ENCODE data around the gene NKD1.

NKD1 gene

GRCh38 chr16:50615891-50616290 lies 67.7 kb downstream of the NKD1 start:
- POLR2A ChIA-PET = no interaction called here
- H3K4me3 ChIP-seq (ENCODE audit: low read depth, low read length) = no peak overlapping the region
- CTCF ChIA-PET = interaction anchor here (1.7 kb wide), 1 partner anchor 51 kb away, joined by 4 read pairs; no protein-coding TSS in a partner anchor
- no peak for TF ChIP-seq CTCF (IDR thresholded peaks at IDR 0.05; ENCODE audit: insufficient read depth, low read length, missing control alignments)
- DNase-seq (ENCODE audit: low read depth, low spot score) = no peak

GRCh38 chr16:50616386-50616785 lies 68.2 kb downstream of the NKD1 start:
- ChIA-PET CTCF (interaction anchor here (0.9 to 1.7 kb wide), 2 partner anchors 22 to 51 kb away, joined by 3 to 4 read pairs; no protein-coding TSS in a partner anchor), POLR2A (no interaction called here)
- no peak for DNase-seq (ENCODE audit: low read depth, low spot score)
- no peak overlapping the region for H3K4me3 ChIP-seq (ENCODE audit: low read depth, low read length)
- TF ChIP-seq CTCF (IDR thresholded peaks at IDR 0.05; ENCODE audit: insufficient read depth, low read length, missing control alignments) = no peak

GRCh38 chr16:50616883-50617645 lies 68.9 kb downstream of the NKD1 start:
- no peak overlapping the region for H3K4me3 ChIP-seq (ENCODE audit: low read depth, low read length)
- DNase-seq (ENCODE audit: low read depth, low spot score) = no peak
- POLR2A ChIA-PET = no interaction called here
- CTCF ChIA-PET = interaction anchor here (0.9 to 1.7 kb wide), 2 partner anchors 23 to 50 kb away, joined by 3 to 4 read pairs; no protein-coding TSS in a partner anchor
- TF ChIP-seq CTCF (IDR thresholded peaks at IDR 0.05; ENCODE audit: insufficient read depth, low read length, missing control alignments) = no peak

GRCh38 chr16:50617646-50618184 lies 69.5 kb downstream of the NKD1 start:
- no peak for DNase-seq (ENCODE audit: low read depth, low spot score)
- ChIA-PET CTCF (no interaction called here), POLR2A (no interaction called here)
- no peak for TF ChIP-seq CTCF (IDR thresholded peaks at IDR 0.05; ENCODE audit: insufficient read depth, low read length, missing control alignments)
- no peak overlapping the region for H3K4me3 ChIP-seq (ENCODE audit: low read depth, low read length)

GRCh38 chr16:50618238-50618918 lies 70.2 kb downstream of the NKD1 start:
- DNase-seq (ENCODE audit: low read depth, low spot score) = no peak
- ChIA-PET POLR2A (no interaction called here), CTCF (interaction anchor here (1.1 kb wide), 1 partner anchor 8 kb away, joined by 3 read pairs; no protein-coding TSS in a partner anchor)
- TF ChIP-seq CTCF (IDR thresholded peaks at IDR 0.05; ENCODE audit: insufficient read depth, low read length, missing control alignments) = no peak
- H3K4me3 ChIP-seq (ENCODE audit: low read depth, low read length) = no peak overlapping the region
